Measurements from ENCODE around the gene PDAP1. TPM values are rescaled to one million over a fixed set of nuclear protein-coding genes. Genes with fewer than 3 reads are reported as not detected.

The PDAP1 gene
- total RNA-seq, 1 experiment from 2014 or later: 200 TPM

DNA sequence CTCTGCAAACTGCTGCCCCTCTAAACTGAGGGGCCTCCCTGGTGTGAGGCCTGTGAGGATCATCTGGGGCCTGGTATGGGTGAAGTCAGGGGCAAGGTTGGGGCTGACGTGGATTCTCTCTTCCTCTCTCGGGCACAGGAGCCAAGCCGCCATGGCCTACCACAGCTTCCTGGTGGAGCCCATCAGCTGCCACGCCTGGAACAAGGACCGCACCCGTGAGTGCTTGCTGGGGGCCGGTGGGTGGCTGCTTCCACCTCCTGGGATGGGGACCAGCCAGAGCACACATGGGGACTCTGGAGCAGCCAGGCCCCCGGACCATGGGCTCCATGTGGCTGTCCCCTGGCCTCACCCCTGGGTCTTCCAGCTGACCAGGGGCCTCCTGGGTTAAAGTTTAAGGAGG is 22.8 kb downstream of the PDAP1 start:
- H3K4me2 ChIP-seq (ENCODE audit: low read length): no peak overlapping the region
- H3K36me3 ChIP-seq (ENCODE audit: control insufficient read depth in 1 of 2, insufficient read depth in 2 of 2, low read length in 2 of 2): peaks cover 4 to 11% of the 10 kb centered on the region in 2 experiments; a peak in 3 of 4 replicates
- no peaks in the 10 kb centered on the region for H3K9me3 ChIP-seq (ENCODE audit: control insufficient read depth in 1 of 2, insufficient read depth in 1 of 2, low read depth in 1 of 2, low read length in 2 of 2)
- ATAC-seq (no peak), DNase-seq (ENCODE audit: low read depth, low spot score) (no peak)
- no peak overlapping the region for H3K4me3 ChIP-seq (replicated peaks in 1 of 2; ENCODE audit: low read depth in 1 of 2, low read length in 2 of 2)
- ChIA-PET CTCF (no interaction called here), POLR2A (no interaction called here), RAD21 (ENCODE audit: low non-redundant PET in 1 of 2, low total read pairs in 2 of 2, uncharacterized antibody in 2 of 2, unreplicated experiment in 2 of 2) (no interaction called here)
- H3K4me1 ChIP-seq (ENCODE audit: control insufficient read depth in 1 of 2, insufficient read depth in 2 of 2, low read length in 2 of 2): peaks cover 1 to 3% of the 10 kb centered on the region in 2 experiments; a peak in 1 of 4 replicates
- no peaks in the 10 kb centered on the region; the same call in 1 of the 2 replicates for H4K20me1 ChIP-seq (ENCODE audit: insufficient read depth)
- no peak overlapping the region for H3K27ac ChIP-seq (ENCODE audit: low read depth, low read length)
- intact Hi-C loops (cut with micrococcal nuclease): no loop called here
- H3K79me2 ChIP-seq (ENCODE audit: insufficient read depth, low read length): peaks cover 33% of the 10 kb centered on the region
- TF ChIP-seq, protein P1, sequence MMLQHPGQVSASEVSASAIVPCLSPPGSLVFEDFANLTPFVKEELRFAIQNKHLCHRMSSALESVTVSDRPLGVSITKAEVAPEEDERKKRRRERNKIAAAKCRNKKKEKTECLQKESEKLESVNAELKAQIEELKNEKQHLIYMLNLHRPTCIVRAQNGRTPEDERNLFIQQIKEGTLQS (IDR thresholded peaks at IDR 0.05): no peak
- no peak for TF ChIP-seq ELF1 (IDR thresholded peaks at IDR 0.05; ENCODE audit: borderline replicate concordance, low read depth)
- no peaks in the 10 kb centered on the region for H3K9me2 ChIP-seq (ENCODE audit: insufficient read depth)
- H3K27me3 ChIP-seq (ENCODE audit: insufficient read depth, low read length): no peaks in the 10 kb centered on the region
- no peak overlapping the region for H3K9ac ChIP-seq (ENCODE audit: low read length)
- H2AFZ ChIP-seq (ENCODE audit: low read depth, low read length, poor library complexity, severe bottlenecking): no peak overlapping the region
- BruUV-seq (replicated peaks): no TSS peak

DNA sequence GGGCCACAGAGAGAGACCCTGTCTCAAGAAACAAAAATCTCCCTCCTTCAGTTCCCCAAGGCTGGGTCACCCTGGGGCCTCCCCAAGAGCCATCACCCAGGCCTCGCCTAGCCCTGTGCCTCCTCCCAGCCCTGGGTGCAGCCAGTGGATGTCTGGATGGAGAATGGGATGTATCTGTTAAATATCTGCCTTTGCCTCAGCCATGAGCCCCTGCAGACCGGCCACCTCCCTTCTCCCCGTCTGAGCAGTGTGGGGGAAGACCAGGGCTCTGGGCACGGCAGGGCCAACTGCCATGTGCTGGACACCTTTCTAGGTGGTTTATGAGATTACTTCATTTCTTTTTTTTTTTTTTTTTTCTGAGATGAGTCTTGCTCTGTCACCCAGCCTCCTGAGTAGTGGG is 23.9 kb downstream of the PDAP1 start:
- ChIA-PET POLR2A (no interaction called here), CTCF (no interaction called here), RAD21 (ENCODE audit: low non-redundant PET in 1 of 2, low total read pairs in 2 of 2, uncharacterized antibody in 2 of 2, unreplicated experiment in 2 of 2) (no interaction called here)
- Histone ChIP-seq H3K9ac (ENCODE audit: low read length) (no peak overlapping the region), H3K4me3 (replicated peaks in 1 of 2; ENCODE audit: low read depth in 1 of 2, low read length in 2 of 2) (no peak overlapping the region), H3K4me1 (ENCODE audit: control insufficient read depth in 1 of 2, insufficient read depth in 2 of 2, low read length in 2 of 2) (peaks cover 12% of the 10 kb centered on the region in 2 experiments; a peak in 3 of 4 replicates), H3K4me2 (ENCODE audit: low read length) (no peak overlapping the region), H3K27me3 (ENCODE audit: insufficient read depth, low read length) (no peaks in the 10 kb centered on the region), H4K20me1 (ENCODE audit: insufficient read depth) (no peaks in the 10 kb centered on the region; the same call in 1 of the 2 replicates), H3K9me2 (ENCODE audit: insufficient read depth) (no peaks in the 10 kb centered on the region), H2AFZ (ENCODE audit: low read depth, low read length, poor library complexity, severe bottlenecking) (no peak overlapping the region), H3K36me3 (ENCODE audit: control insufficient read depth in 1 of 2, insufficient read depth in 2 of 2, low read length in 2 of 2) (peaks cover 4 to 13% of the 10 kb centered on the region in 2 experiments; a peak in 3 of 4 replicates), H3K9me3 (ENCODE audit: control insufficient read depth in 1 of 2, insufficient read depth in 1 of 2, low read depth in 1 of 2, low read length in 2 of 2) (no peaks in the 10 kb centered on the region), H3K79me2 (ENCODE audit: insufficient read depth, low read length) (peaks cover 44% of the 10 kb centered on the region), H3K27ac (ENCODE audit: low read depth, low read length) (no peak overlapping the region; the same call in 1 of the 2 replicates)
- TF ChIP-seq POLR2A (IDR thresholded peaks at IDR 0.05; ENCODE audit: borderline replicate concordance, extremely low read depth, insufficient read depth, insufficient read length): no peak
- intact Hi-C loops (cut with micrococcal nuclease): no loop called here
- ATAC-seq: no peak
- no peak for DNase-seq (ENCODE audit: low read depth, low spot score)
- BruUV-seq (replicated peaks): no TSS peak
